Tibial artery (tissue), 4 donors: ENCODE data around the gene DMD.
A peak's percentile ranks its signal among the peaks of the same experiment; 100 is the strongest.

ENCODE experiments used
- DNase-seq, 2 donors: peaks; one replicate each; pipeline ENCODE4 v3.0.0-alpha.2; 2019
- H3K27ac ChIP-seq, 2 donors: fragments of 200-600 bp; sonication (generic) in 1 of 2; 1 replicate in 1 of 2; 2 replicates in 1 of 2; pipeline ENCODE4 v1.5.1; 2018 to 2019; ENCODE audit warnings: mild to moderate bottlenecking in 1 of 2
- H3K27me3 ChIP-seq, 2 donors: fragments of 200-600 bp; sonication (generic) in 1 of 2; one replicate each; pipeline versions ENCODE4 v1.5.1 to v1.6.0; 2016 to 2019
- H3K36me3 ChIP-seq, 3 donors: fragments of 200-600 bp; sonication (generic) in 2 of 3; one replicate each; pipeline ENCODE4 v1.5.1; 2016 to 2019; ENCODE audit warnings: mild to moderate bottlenecking in 2 of 3
- H3K4me1 ChIP-seq, 4 donors: fragments of 200-600 bp; sonication (generic) in 2 of 4; 1 replicate in 3 of 4; 2 replicates in 1 of 4; pipeline ENCODE4 v1.5.1; 2016 to 2019
- H3K4me3 ChIP-seq, 2 donors: fragments of 200-600 bp; sonication (generic) in 1 of 2; 1 replicate in 1 of 2; 2 replicates in 1 of 2; pipeline ENCODE4 v1.5.1; 2018 to 2019; ENCODE audit warnings: mild to moderate bottlenecking in 2 of 2
- H3K9me3 ChIP-seq, 3 donors: fragments of 200-600 bp; sonication (generic) in 1 of 3; one replicate each; pipeline ENCODE4 v1.5.1; 2016 to 2019
- CTCF ChIP-seq, 2 experiments: fragments of 200-600 bp in 1 of 2; fragments of 450-650 bp in 1 of 2; IDR thresholded peaks; one replicate each; pipeline ENCODE4 v1.5.1; 2017 to 2019; ENCODE audit warnings: antibody characterized with exemption in 2 of 2, mild to moderate bottlenecking in 1 of 2, moderate library complexity in 1 of 2
- intact Hi-C: fragments of 100-400 bp; cut with DNase I; formaldehyde crosslinking; loops from one replicate; pipeline ENCODE4 v1.15.0; 2023; ENCODE audit warnings: low total_unique reads

The DMD gene

GRCh38 chrX:31340587-31340986 is 1870.8 kb downstream of the DMD start:
- Histone ChIP-seq H3K27me3 (no peaks in the 10 kb centered on the region), H3K9me3 (no peaks in the 10 kb centered on the region), H3K4me3 (no peak overlapping the region), H3K4me1 (peaks cover 0 to 31% (median 0%) of the 10 kb centered on the region in 4 donors), H3K36me3 (no peaks in the 10 kb centered on the region), H3K27ac (no peak overlapping the region)
- intact Hi-C loops, result no loop called here
- no peak for DNase-seq
- no peak for TF ChIP-seq CTCF (IDR thresholded peaks at IDR 0.05)

DNA sequence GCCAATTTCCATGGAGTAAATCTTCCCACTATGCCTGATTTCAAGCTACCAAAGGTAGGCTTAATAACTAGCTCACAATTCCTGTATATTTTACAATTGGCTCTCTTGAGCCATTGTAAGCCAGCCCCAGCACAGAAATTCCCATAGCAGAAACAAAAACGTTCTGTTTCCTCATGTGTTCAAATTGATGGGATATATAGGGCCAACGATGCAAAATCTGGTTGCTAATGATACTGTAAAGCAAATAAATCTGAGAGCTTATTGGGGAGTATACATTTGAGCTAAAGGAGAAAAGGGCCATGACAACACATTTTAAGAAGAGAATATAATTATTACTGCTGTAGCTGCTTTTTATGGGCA is 1872.4 kb downstream of the DMD start:
- H3K27me3 ChIP-seq, result no peaks in the 10 kb centered on the region

GRCh38 chrX:31337332-31337731 is 1874.0 kb downstream of the DMD start:
- no peak for TF ChIP-seq CTCF (IDR thresholded peaks at IDR 0.05)
- no peak for DNase-seq
- Histone ChIP-seq H3K4me1 (peaks cover 0 to 35% (median 0%) of the 10 kb centered on the region in 4 donors), H3K4me3 (no peak overlapping the region), H3K36me3 (no peaks in the 10 kb centered on the region), H3K27ac (peak overlapping the region; percentile 37 to 47), H3K27me3 (no peaks in the 10 kb centered on the region), H3K9me3 (no peaks in the 10 kb centered on the region)
- intact Hi-C loops, result no loop called here

More for the DNA sequence above, 1872.4 kb downstream of the DMD start:
- Histone ChIP-seq H3K27ac (peak overlapping the region in 1 of 2 donors; percentile 47), H3K36me3 (no peaks in the 10 kb centered on the region), H3K9me3 (no peaks in the 10 kb centered on the region), H3K4me1 (peaks cover 0 to 31% (median 0%) of the 10 kb centered on the region in 4 donors), H3K4me3 (no peak overlapping the region)
- intact Hi-C loops, result no loop called here
- TF ChIP-seq CTCF (IDR thresholded peaks at IDR 0.05), result no peak
- DNase-seq, result no peak

GRCh38 chrX:31336419-31336818 is 1874.9 kb downstream of the DMD start:
- intact Hi-C loops, result no loop called here
- H3K27me3 ChIP-seq, result no peaks in the 10 kb centered on the region
- no peak for DNase-seq
- no peak for TF ChIP-seq CTCF (IDR thresholded peaks at IDR 0.05)
- H3K4me3 ChIP-seq, result no peak overlapping the region
- H3K36me3 ChIP-seq, result no peaks in the 10 kb centered on the region
- H3K27ac ChIP-seq, result no peak overlapping the region
- no peaks in the 10 kb centered on the region for H3K9me3 ChIP-seq
- peaks cover 0 to 35% (median 0%) of the 10 kb centered on the region in 4 donors for H3K4me1 ChIP-seq

GRCh38 chrX:31334997-31335396 is 1876.4 kb downstream of the DMD start:
- intact Hi-C loops, result no loop called here
- Histone ChIP-seq H3K27ac (no peak overlapping the region), H3K27me3 (no peaks in the 10 kb centered on the region)

More at GRCh38 chrX:31334997-31335396, 1876.4 kb downstream of the DMD start:
- no peak overlapping the region for H3K4me3 ChIP-seq
- DNase-seq, result no peak
- no peak for TF ChIP-seq CTCF (IDR thresholded peaks at IDR 0.05)
- H3K9me3 ChIP-seq, result no peaks in the 10 kb centered on the region
- no peaks in the 10 kb centered on the region for H3K36me3 ChIP-seq
- peaks cover 0 to 35% (median 0%) of the 10 kb centered on the region in 4 donors for H3K4me1 ChIP-seq
